MM.1S (cell line): ENCODE data around the gene WNK1.

Source experiments
- CTCF ChIP-seq: fragments of 300-600 bp; sonication (generic); IDR thresholded peaks from 2 replicates; pipeline ENCODE4 v1.5.1; 2016; ENCODE audit warnings: antibody characterized with exemption, low read length, mixed read lengths
- EZH2 ChIP-seq: fragments of 300-600 bp; sonication (generic); optimal IDR thresholded peaks from 2 replicates; pipeline ENCODE3; 2017; ENCODE audit warnings: low read depth, mild to moderate bottlenecking, antibody characterized with exemption, low read length, mixed read lengths
- EZH2phosphoT487 ChIP-seq: fragments of 300-600 bp; sonication (generic); IDR thresholded peaks from 2 replicates; pipeline ENCODE4 v1.6.1; 2018; ENCODE audit warnings: antibody characterized with exemption, low read length

DNA sequence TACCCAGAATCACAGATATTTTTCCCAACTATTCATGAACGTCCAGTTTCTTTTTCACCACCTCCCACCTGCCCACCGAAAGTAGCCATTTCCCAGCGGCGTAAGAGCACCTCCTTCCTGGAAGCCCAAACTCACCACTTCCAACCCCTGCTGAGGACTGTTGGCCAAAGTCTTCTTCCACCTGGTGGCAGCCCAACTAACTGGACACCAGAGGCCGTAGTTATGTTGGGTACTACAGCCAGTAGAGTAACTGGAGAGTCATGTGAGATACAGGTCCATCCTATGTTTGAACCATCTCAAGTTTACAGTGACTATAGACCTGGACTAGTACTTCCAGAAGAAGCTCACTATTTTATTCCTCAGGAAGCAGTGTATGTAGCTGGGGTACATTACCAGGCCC, 115.5 kb downstream of the WNK1 start:
- TF ChIP-seq EZH2 (no peak), CTCF (no peak), EZH2phosphoT487 (no peak)
